Neuron (in vitro differentiated cells): ENCODE data around the gene CTRL.

ENCODE experiments used
- H2AFZ ChIP-seq: one replicate; pipeline ENCODE4 v1.6.1; 2013; ENCODE audit warnings: low read depth, mild to moderate bottlenecking, inconsistent platforms, low read length, moderate library complexity
- H3K27me3 ChIP-seq: one replicate; pipeline ENCODE4 v1.6.1; 2013; ENCODE audit warnings: low read length; ENCODE audit not compliant: insufficient read depth
- H3K36me3 ChIP-seq: one replicate; pipeline ENCODE4 v1.6.1; 2013; ENCODE audit warnings: low read length; ENCODE audit not compliant: insufficient read depth
- H3K4me1 ChIP-seq: one replicate; pipeline ENCODE4 v1.6.1; 2013; ENCODE audit warnings: low read length; ENCODE audit not compliant: insufficient read depth
- H3K4me3 ChIP-seq: 2 replicates; pipeline ENCODE4 v1.5.1; 2013; ENCODE audit warnings: mild to moderate bottlenecking, low read length, moderate library complexity
- H3K9me3 ChIP-seq: one replicate; pipeline ENCODE4 v1.6.1; 2013; ENCODE audit warnings: low read length

Gene CTRL

GRCh38 chr16:67967183-67967957 lies 35.7 kb upstream of the CTRL start:
- no peaks in the 10 kb centered on the region for H3K36me3 ChIP-seq
- H3K9me3 ChIP-seq, result no peaks in the 10 kb centered on the region
- no peak overlapping the region for H2AFZ ChIP-seq
- no peaks in the 10 kb centered on the region for H3K27me3 ChIP-seq
- peak overlapping the region; percentile 56 for H3K4me3 ChIP-seq
- H3K4me1 ChIP-seq, result peaks cover 23% of the 10 kb centered on the region

- peaks cover 23% of the 10 kb centered on the region for H3K4me1 ChIP-seq
- H3K4me3 ChIP-seq, result no peak overlapping the region
- no peaks in the 10 kb centered on the region for H3K27me3 ChIP-seq
Measured at GRCh38 chr16:67966549-67967182, 35.0 kb upstream of the CTRL start.

GRCh38 chr16:67965668-67966548 lies 34.2 kb upstream of the CTRL start:
- H3K4me1 ChIP-seq, result peaks cover 23% of the 10 kb centered on the region
- H3K36me3 ChIP-seq, result no peaks in the 10 kb centered on the region
- no peaks in the 10 kb centered on the region for H3K9me3 ChIP-seq
- no peaks in the 10 kb centered on the region for H3K27me3 ChIP-seq
- H2AFZ ChIP-seq, result no peak overlapping the region
- H3K4me3 ChIP-seq, result no peak overlapping the region

More at GRCh38 chr16:67966549-67967182, 35.0 kb upstream of the CTRL start:
- Histone ChIP-seq H3K36me3 (no peaks in the 10 kb centered on the region), H3K9me3 (no peaks in the 10 kb centered on the region), H2AFZ (no peak overlapping the region)

GRCh38 chr16:67964477-67965131 lies 32.9 kb upstream of the CTRL start:
- no peaks in the 10 kb centered on the region for H3K36me3 ChIP-seq
- H3K4me1 ChIP-seq, result peaks cover 23% of the 10 kb centered on the region
- no peak overlapping the region for H2AFZ ChIP-seq

GRCh38 chr16:67963662-67964321 lies 32.1 kb upstream of the CTRL start:
- Histone ChIP-seq H2AFZ (no peak overlapping the region), H3K36me3 (no peaks in the 10 kb centered on the region), H3K27me3 (no peaks in the 10 kb centered on the region), H3K4me1 (peaks cover 19% of the 10 kb centered on the region), H3K9me3 (no peaks in the 10 kb centered on the region), H3K4me3 (no peak overlapping the region)

More at GRCh38 chr16:67964477-67965131, 32.9 kb upstream of the CTRL start:
- Histone ChIP-seq H3K4me3 (no peak overlapping the region), H3K27me3 (no peaks in the 10 kb centered on the region), H3K9me3 (no peaks in the 10 kb centered on the region)

- H2AFZ ChIP-seq, result no peak overlapping the region
- H3K36me3 ChIP-seq, result no peaks in the 10 kb centered on the region
- no peak overlapping the region for H3K4me3 ChIP-seq
- H3K9me3 ChIP-seq, result no peaks in the 10 kb centered on the region
- no peaks in the 10 kb centered on the region for H3K27me3 ChIP-seq
- peaks cover 18% of the 10 kb centered on the region for H3K4me1 ChIP-seq
Measured at GRCh38 chr16:67963292-67963661, 31.6 kb upstream of the CTRL start.

GRCh38 chr16:67962135-67962534 lies 30.5 kb upstream of the CTRL start:
- no peaks in the 10 kb centered on the region for H3K9me3 ChIP-seq
- no peaks in the 10 kb centered on the region for H3K36me3 ChIP-seq
- H2AFZ ChIP-seq, result no peak overlapping the region
- no peaks in the 10 kb centered on the region for H3K27me3 ChIP-seq
- H3K4me3 ChIP-seq, result no peak overlapping the region
- H3K4me1 ChIP-seq, result peaks cover 13% of the 10 kb centered on the region

GRCh38 chr16:67961551-67961957 lies 29.9 kb upstream of the CTRL start:
- Histone ChIP-seq H3K36me3 (no peaks in the 10 kb centered on the region), H3K4me3 (no peak overlapping the region), H2AFZ (no peak overlapping the region), H3K27me3 (no peaks in the 10 kb centered on the region), H3K4me1 (peaks cover 7% of the 10 kb centered on the region), H3K9me3 (no peaks in the 10 kb centered on the region)

GRCh38 chr16:67959536-67960329 lies 28.1 kb upstream of the CTRL start:
- no peaks in the 10 kb centered on the region for H3K27me3 ChIP-seq
- H3K4me1 ChIP-seq, result no peaks in the 10 kb centered on the region
- H3K9me3 ChIP-seq, result no peaks in the 10 kb centered on the region
- H3K36me3 ChIP-seq, result no peaks in the 10 kb centered on the region
- H2AFZ ChIP-seq, result no peak overlapping the region
- H3K4me3 ChIP-seq, result no peak overlapping the region

- Histone ChIP-seq H3K4me1 (no peaks in the 10 kb centered on the region), H2AFZ (no peak overlapping the region), H3K27me3 (no peaks in the 10 kb centered on the region), H3K9me3 (no peaks in the 10 kb centered on the region), H3K4me3 (no peak overlapping the region), H3K36me3 (peaks cover 2% of the 10 kb centered on the region)
Measured at GRCh38 chr16:67957622-67958021, 26.0 kb upstream of the CTRL start.

GRCh38 chr16:67954421-67955196 lies 22.9 kb upstream of the CTRL start:
- Histone ChIP-seq H3K27me3 (no peaks in the 10 kb centered on the region), H3K4me1 (no peaks in the 10 kb centered on the region), H3K4me3 (no peak overlapping the region), H3K9me3 (no peaks in the 10 kb centered on the region), H2AFZ (no peak overlapping the region), H3K36me3 (peaks cover 5% of the 10 kb centered on the region)
